Neutrophil (primary cell): Measurements from ENCODE around the gene ATP4B.

ENCODE experiments used
- H3K27ac ChIP-seq: fragments of 200-600 bp; sonication (generic); 2 replicates; pipeline ENCODE4 v1.5.1; 2016; ENCODE audit warnings: mild to moderate bottlenecking, moderate library complexity
- H3K27me3 ChIP-seq: fragments of 200-600 bp; sonication (generic); 2 replicates; pipeline ENCODE4 v1.6.0; 2016; ENCODE audit warnings: mild to moderate bottlenecking
- H3K36me3 ChIP-seq: fragments of 200-600 bp; sonication (generic); 2 replicates; pipeline ENCODE4 v1.5.1; 2017
- H3K4me1 ChIP-seq, 2 experiments: fragments of 200-600 bp in 1 of 2; sonication (generic) in 1 of 2; 1 replicate in 1 of 2; 2 replicates in 1 of 2; pipeline versions ENCODE4 v1.5.1 to v1.6.1; 2013 to 2016; ENCODE audit warnings: low read depth in 1 of 2, low read length in 1 of 2, mild to moderate bottlenecking in 1 of 2, moderate library complexity in 1 of 2; ENCODE audit not compliant: control insufficient read depth in 1 of 2, insufficient read depth in 1 of 2
- H3K4me3 ChIP-seq, 2 experiments: fragments of 200-600 bp in 1 of 2; sonication (generic) in 1 of 2; 1 replicate in 1 of 2; 2 replicates in 1 of 2; pipeline ENCODE4 v1.5.1; 2013 to 2016; ENCODE audit warnings: low read depth in 1 of 2, low read length in 1 of 2, mild to moderate bottlenecking in 1 of 2, moderate library complexity in 1 of 2
- H3K9me3 ChIP-seq: fragments of 200-600 bp; sonication (generic); 2 replicates; pipeline ENCODE4 v1.5.1; 2016
- CTCF ChIP-seq: fragments of 200-600 bp; sonication (generic); IDR thresholded peaks from 2 replicates; pipeline ENCODE4 v1.5.1; 2016; ENCODE audit warnings: antibody characterized with exemption

Gene ATP4B

GRCh38 chr13:113654591-113655345, 3.2 kb downstream of the ATP4B start:
- H3K9me3 ChIP-seq: no peaks in the 10 kb centered on the region
- no peaks in the 10 kb centered on the region for H3K4me1 ChIP-seq
- H3K36me3 ChIP-seq: no peaks in the 10 kb centered on the region
- no peak overlapping the region for H3K4me3 ChIP-seq
- peaks cover 13% of the 10 kb centered on the region for H3K27me3 ChIP-seq
- H3K27ac ChIP-seq: no peak overlapping the region
- no peak for TF ChIP-seq CTCF

- Histone ChIP-seq H3K9me3 (no peaks in the 10 kb centered on the region), H3K36me3 (no peaks in the 10 kb centered on the region), H3K27me3 (peaks cover 13% of the 10 kb centered on the region), H3K27ac (no peak overlapping the region), H3K4me1 (no peaks in the 10 kb centered on the region), H3K4me3 (no peak overlapping the region)
- no peak for TF ChIP-seq CTCF
These were observed 3.8 kb downstream of the ATP4B start for GRCh38 chr13:113654175-113654560.

GRCh38 chr13:113653264-113654174, 4.5 kb downstream of the ATP4B start:
- Histone ChIP-seq H3K9me3 (no peaks in the 10 kb centered on the region), H3K27ac (no peak overlapping the region), H3K27me3 (peaks cover 13% of the 10 kb centered on the region), H3K4me3 (no peak overlapping the region), H3K36me3 (no peaks in the 10 kb centered on the region), H3K4me1 (no peaks in the 10 kb centered on the region)
- TF ChIP-seq CTCF: no peak

GRCh38 chr13:113652404-113653263, 5.4 kb downstream of the ATP4B start:
- H3K27me3 ChIP-seq: peaks cover 13% of the 10 kb centered on the region
- H3K4me3 ChIP-seq: no peak overlapping the region
- no peaks in the 10 kb centered on the region for H3K4me1 ChIP-seq
- H3K9me3 ChIP-seq: no peaks in the 10 kb centered on the region
- no peaks in the 10 kb centered on the region for H3K36me3 ChIP-seq
- TF ChIP-seq CTCF: no peak
- no peak overlapping the region for H3K27ac ChIP-seq
